ENCODE measurements around the gene GREB1L. TPM values are rescaled to one million over a fixed set of nuclear protein-coding genes. Genes with fewer than 3 reads are reported as not detected.

The GREB1L gene
- polyA plus RNA-seq, 1 experiment, result 0.01 TPM

- no peak for TF ChIP-seq CTCF (IDR thresholded peaks at IDR 0.05; ENCODE audit: low read depth, low read length)
- POLR2A ChIA-PET, result no interaction called here
- no peaks in the 10 kb centered on the region for H3K27me3 ChIP-seq (ENCODE audit: control insufficient read depth, insufficient read depth, low read length)
- H3K4me3 ChIP-seq (ENCODE audit: low read depth, low read length), result no peak overlapping the region
- CTCF ChIA-PET, result no interaction called here
- DNase-seq (ENCODE audit: low read depth, low spot score), result no peak
- H3K27ac ChIP-seq (ENCODE audit: low read depth, low read length), result no peak overlapping the region
- H3K9me3 ChIP-seq (ENCODE audit: control insufficient read depth, insufficient read depth, low read length), result no peaks in the 10 kb centered on the region
Observed at GRCh38 chr18:21269349-21269748, 27.3 kb downstream of the GREB1L start.

- POLR2A ChIA-PET, result no interaction called here
- no peak overlapping the region for H3K4me3 ChIP-seq (ENCODE audit: low read depth, low read length)
- CTCF ChIA-PET, result no interaction called here
- no peak for TF ChIP-seq CTCF (IDR thresholded peaks at IDR 0.05; ENCODE audit: low read depth, low read length)
- DNase-seq (ENCODE audit: low read depth, low spot score), result no peak
- no peaks in the 10 kb centered on the region for H3K27me3 ChIP-seq (ENCODE audit: control insufficient read depth, insufficient read depth, low read length)
- H3K9me3 ChIP-seq (ENCODE audit: control insufficient read depth, insufficient read depth, low read length), result no peaks in the 10 kb centered on the region
- no peak overlapping the region for H3K27ac ChIP-seq (ENCODE audit: low read depth, low read length)
Observed at GRCh38 chr18:21270453-21270852, 28.4 kb downstream of the GREB1L start.

- Histone ChIP-seq H3K27me3 (ENCODE audit: control insufficient read depth, insufficient read depth, low read length) (no peaks in the 10 kb centered on the region), H3K9me3 (ENCODE audit: control insufficient read depth, insufficient read depth, low read length) (no peaks in the 10 kb centered on the region), H3K4me3 (ENCODE audit: low read depth, low read length) (no peak overlapping the region), H3K27ac (ENCODE audit: low read depth, low read length) (no peak overlapping the region)
- TF ChIP-seq CTCF (IDR thresholded peaks at IDR 0.05; ENCODE audit: low read depth, low read length), result no peak
- DNase-seq (ENCODE audit: low read depth, low spot score), result no peak
- CTCF ChIA-PET, result no interaction called here
- POLR2A ChIA-PET, result no interaction called here
Observed at GRCh38 chr18:21272016-21272579, 30.1 kb downstream of the GREB1L start.

- Histone ChIP-seq H3K4me3 (ENCODE audit: low read depth, low read length) (no peak overlapping the region), H3K27ac (ENCODE audit: low read depth, low read length) (no peak overlapping the region), H3K9me3 (ENCODE audit: control insufficient read depth, insufficient read depth, low read length) (no peaks in the 10 kb centered on the region), H3K27me3 (ENCODE audit: control insufficient read depth, insufficient read depth, low read length) (no peaks in the 10 kb centered on the region)
- TF ChIP-seq CTCF (IDR thresholded peaks at IDR 0.05; ENCODE audit: low read depth, low read length), result no peak
- ChIA-PET CTCF (no interaction called here), POLR2A (no interaction called here)
- no peak for DNase-seq (ENCODE audit: low read depth, low spot score)
Observed at GRCh38 chr18:21273568-21273967, 31.5 kb downstream of the GREB1L start.

- no peak for DNase-seq (ENCODE audit: low read depth, low spot score)
- H3K4me3 ChIP-seq (ENCODE audit: low read depth, low read length), result no peak overlapping the region
- H3K27me3 ChIP-seq (ENCODE audit: control insufficient read depth, insufficient read depth, low read length), result no peaks in the 10 kb centered on the region
- TF ChIP-seq CTCF (IDR thresholded peaks at IDR 0.05; ENCODE audit: low read depth, low read length), result no peak
- POLR2A ChIA-PET, result no interaction called here
- no peaks in the 10 kb centered on the region for H3K9me3 ChIP-seq (ENCODE audit: control insufficient read depth, insufficient read depth, low read length)
- H3K27ac ChIP-seq (ENCODE audit: low read depth, low read length), result no peak overlapping the region
- CTCF ChIA-PET, result no interaction called here
Observed at GRCh38 chr18:21275645-21276044, 33.6 kb downstream of the GREB1L start.

All from AG04450 (cell line).